DND-41 (cell line): ENCODE results near the gene RALY.

Experiments
- ATAC-seq: fragments of 200-7000 bp; cut with Tn5 transposase; 3 replicates; pipeline ENCODE4 v1.9.1; 2021; ENCODE audit warnings: low read depth; ENCODE audit not compliant: insufficient read depth
- DNase-seq: peaks from one replicate; pipeline ENCODE4 v3.0.0-alpha.2; 2020
- H2AFZ ChIP-seq: 2 replicates; pipeline ENCODE4 v1.6.0; 2012; ENCODE audit warnings: low read depth, low read length
- H3K27ac ChIP-seq: 2 replicates; pipeline ENCODE4 v1.5.1; 2012; ENCODE audit warnings: low read length, inconsistent platforms
- H3K27me3 ChIP-seq: fragments of 200-600 bp; sonication (generic); 2 replicates; pipeline ENCODE4 v1.6.0; 2012; ENCODE audit warnings: low read length, mild to moderate bottlenecking, inconsistent platforms; ENCODE audit not compliant: insufficient read depth, poor library complexity
- H3K36me3 ChIP-seq: 2 replicates; pipeline ENCODE4 v1.5.1; 2012; ENCODE audit warnings: low read length, inconsistent platforms; ENCODE audit not compliant: insufficient read depth
- H3K4me1 ChIP-seq: 2 replicates; pipeline ENCODE4 v1.5.1; 2012; ENCODE audit warnings: mild to moderate bottlenecking, low read length; ENCODE audit not compliant: insufficient read depth
- H3K4me2 ChIP-seq: 2 replicates; pipeline ENCODE4 v1.6.0; 2012; ENCODE audit warnings: mild to moderate bottlenecking, moderate library complexity, low read length, inconsistent platforms; ENCODE audit not compliant: insufficient read depth
- H3K4me3 ChIP-seq, 2 experiments: fragments of 200-600 bp in 1 of 2; shearing (Covaris generic) in 1 of 2; 2 replicates each; pipeline ENCODE4 v1.5.1; 2012 to 2016; ENCODE audit warnings: inconsistent platforms in 2 of 2, low read length in 2 of 2, mild to moderate bottlenecking in 2 of 2, low read depth in 1 of 2, moderate library complexity in 1 of 2
- H3K79me2 ChIP-seq: 2 replicates; pipeline ENCODE4 v1.6.0; 2012; ENCODE audit warnings: low read length, inconsistent platforms; ENCODE audit not compliant: insufficient read depth
- H3K9ac ChIP-seq: 2 replicates; pipeline ENCODE4 v1.6.0; 2012; ENCODE audit warnings: low read depth, mild to moderate bottlenecking, inconsistent platforms, low read length, moderate library complexity
- H3K9me3 ChIP-seq: 2 replicates; pipeline ENCODE4 v1.5.1; 2012; ENCODE audit warnings: low read length, moderate library complexity, mild to moderate bottlenecking, inconsistent platforms; ENCODE audit not compliant: insufficient read depth, severe bottlenecking
- H4K20me1 ChIP-seq: 2 replicates; pipeline ENCODE4 v1.6.0; 2012; ENCODE audit warnings: low read length; ENCODE audit not compliant: insufficient read depth
- CTCF ChIP-seq: IDR thresholded peaks from 2 replicates; pipeline ENCODE4 v1.5.1; 2012; ENCODE audit warnings: borderline replicate concordance, low read length, moderate library complexity, mild to moderate bottlenecking; ENCODE audit not compliant: poor library complexity, severe bottlenecking; ENCODE audit errors: extremely low read depth
- EZH2 ChIP-seq: IDR thresholded peaks from 3 replicates; pipeline ENCODE4 v1.6.1; 2012; ENCODE audit warnings: borderline replicate concordance, low read depth, mild to moderate bottlenecking, moderate library complexity, low read length, inconsistent platforms; ENCODE audit not compliant: severe bottlenecking

RALY gene

DNA sequence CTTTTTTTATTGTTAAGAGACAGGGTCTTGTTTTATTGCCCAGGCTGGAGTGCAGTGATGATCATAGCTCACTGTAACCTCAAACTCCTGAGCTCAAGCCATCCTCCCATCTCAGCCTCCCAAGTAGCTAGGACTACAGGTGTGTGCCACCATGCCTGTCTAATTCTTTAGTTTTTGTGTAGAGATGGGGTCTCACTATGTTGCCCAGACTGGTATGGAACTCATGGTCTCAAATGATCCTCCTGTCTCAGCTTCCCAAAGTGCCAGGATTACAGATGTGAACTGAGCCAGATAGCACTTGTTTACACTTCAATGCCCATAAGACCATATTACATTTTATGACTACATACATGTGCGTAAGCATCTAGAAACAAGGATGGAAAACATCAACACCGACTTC lies 100.2 kb downstream of the RALY start:
- no peak overlapping the region for H3K4me2 ChIP-seq
- no peak overlapping the region for H3K4me3 ChIP-seq
- H2AFZ ChIP-seq = no peak overlapping the region
- H3K27ac ChIP-seq = no peak overlapping the region
- TF ChIP-seq CTCF = no peak
- TF ChIP-seq EZH2 = no peak
- H3K27me3 ChIP-seq = no peaks in the 10 kb centered on the region
- H4K20me1 ChIP-seq = peaks cover 43% of the 10 kb centered on the region; the same call in 1 of the 2 replicates
- no peak for ATAC-seq
- no peaks in the 10 kb centered on the region for H3K4me1 ChIP-seq
- H3K79me2 ChIP-seq = peaks cover 68% of the 10 kb centered on the region
- DNase-seq = no peak
- H3K9me3 ChIP-seq = no peaks in the 10 kb centered on the region
- peaks cover 96% of the 10 kb centered on the region for H3K36me3 ChIP-seq
- no peak overlapping the region for H3K9ac ChIP-seq

DNA sequence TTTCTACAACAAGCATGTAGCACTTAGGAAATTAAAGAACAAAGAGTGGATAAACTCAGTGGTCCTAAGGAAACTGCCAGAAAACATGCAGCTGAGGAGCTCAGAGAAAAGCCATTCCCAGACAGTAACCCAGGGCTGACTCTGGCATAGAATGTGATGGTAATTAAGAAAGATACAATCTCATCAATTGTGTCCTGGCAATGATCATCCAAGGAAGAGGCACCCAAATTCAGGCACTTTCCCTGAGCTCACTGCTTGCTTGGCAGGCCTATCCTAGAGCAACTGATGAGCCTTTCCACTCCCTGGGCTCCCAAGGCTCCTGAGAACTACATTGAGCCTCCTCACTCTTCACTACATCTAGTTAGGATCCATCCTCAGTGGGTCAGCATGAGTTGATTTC lies 102.1 kb downstream of the RALY start:
- H3K27ac ChIP-seq = no peak overlapping the region
- no peak overlapping the region for H2AFZ ChIP-seq
- H3K4me1 ChIP-seq = no peaks in the 10 kb centered on the region
- no peak overlapping the region for H3K4me2 ChIP-seq
- H3K4me3 ChIP-seq = no peak overlapping the region
- H3K9me3 ChIP-seq = no peaks in the 10 kb centered on the region
- H3K9ac ChIP-seq = no peak overlapping the region
- H4K20me1 ChIP-seq = peaks cover 46% of the 10 kb centered on the region
- ATAC-seq = no peak
- peaks cover 77% of the 10 kb centered on the region for H3K79me2 ChIP-seq
- TF ChIP-seq CTCF = no peak
- TF ChIP-seq EZH2 = no peak
- no peaks in the 10 kb centered on the region for H3K27me3 ChIP-seq
- no peak for DNase-seq
- H3K36me3 ChIP-seq = peaks cover 96% of the 10 kb centered on the region

GRCh38 chr20:34096699-34097444 lies 103.2 kb downstream of the RALY start:
- peak; percentile 20; the same call in 1 of the 3 replicates for ATAC-seq

More at GRCh38 chr20:34096699-34097444, 103.2 kb downstream of the RALY start:
- TF ChIP-seq EZH2 = no peak
- no peak for TF ChIP-seq CTCF
- no peak overlapping the region for H2AFZ ChIP-seq
- peak; percentile 3 for DNase-seq
- H3K27ac ChIP-seq = no peak overlapping the region
- no peak overlapping the region for H3K9ac ChIP-seq
- H3K4me1 ChIP-seq = no peaks in the 10 kb centered on the region
- peaks cover 56% of the 10 kb centered on the region for H4K20me1 ChIP-seq
- H3K36me3 ChIP-seq = peaks cover 100% of the 10 kb centered on the region
- no peaks in the 10 kb centered on the region for H3K9me3 ChIP-seq
- no peak overlapping the region for H3K4me3 ChIP-seq
- peaks cover 84% of the 10 kb centered on the region for H3K79me2 ChIP-seq
- no peak overlapping the region for H3K4me2 ChIP-seq
- no peaks in the 10 kb centered on the region for H3K27me3 ChIP-seq
